AG09319 (cell line): Measurements from ENCODE around the gene SLC24A3.

Experiments used
- DNase-seq: peaks from one replicate; pipeline ENCODE4 v3.0.0-alpha.2; 2010; ENCODE audit warnings: low read depth; ENCODE audit errors: extremely low read depth
- TF ChIP-seq, protein P1 (sequence below): IDR thresholded peaks from 2 replicates; pipeline ENCODE4 v1.5.1; 2011; ENCODE audit warnings: low read depth, mild to moderate bottlenecking, inconsistent platforms, low read length, moderate library complexity

The SLC24A3 gene

DNA sequence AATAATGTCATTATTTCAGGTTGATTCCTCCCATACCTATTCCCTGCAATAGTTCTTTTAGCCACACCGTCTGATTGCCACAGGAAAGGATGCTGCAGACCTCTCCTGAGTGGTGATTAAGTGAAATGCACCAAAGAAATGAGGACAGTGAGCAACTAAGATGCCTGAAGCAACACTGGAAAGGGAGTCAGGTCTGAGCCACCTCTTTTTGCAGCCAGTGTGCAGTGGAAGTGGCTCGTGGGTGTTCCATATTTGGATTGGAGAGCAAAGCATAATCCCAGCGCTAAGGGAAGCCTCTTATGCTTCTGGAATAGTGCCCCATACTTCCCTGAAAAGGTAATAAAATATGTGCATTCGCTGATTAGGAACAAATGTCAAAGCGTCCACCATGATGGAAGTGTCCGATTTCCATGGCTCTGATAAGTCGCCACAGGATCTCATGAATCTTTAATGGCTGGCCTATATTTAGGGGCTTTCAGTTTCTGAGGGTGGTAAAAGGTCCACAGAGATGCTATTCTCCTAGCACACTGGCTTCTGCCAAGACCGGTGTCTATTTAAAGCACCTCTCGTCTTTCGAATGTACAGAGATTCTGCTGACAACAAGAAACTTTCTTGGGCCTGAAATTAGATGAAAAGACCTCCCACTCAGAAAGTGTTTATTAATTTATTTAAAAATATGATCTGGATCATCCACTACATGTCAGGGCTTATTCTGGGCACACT, 253.9 kb downstream of the SLC24A3 start:
- TF ChIP-seq, protein P1, sequence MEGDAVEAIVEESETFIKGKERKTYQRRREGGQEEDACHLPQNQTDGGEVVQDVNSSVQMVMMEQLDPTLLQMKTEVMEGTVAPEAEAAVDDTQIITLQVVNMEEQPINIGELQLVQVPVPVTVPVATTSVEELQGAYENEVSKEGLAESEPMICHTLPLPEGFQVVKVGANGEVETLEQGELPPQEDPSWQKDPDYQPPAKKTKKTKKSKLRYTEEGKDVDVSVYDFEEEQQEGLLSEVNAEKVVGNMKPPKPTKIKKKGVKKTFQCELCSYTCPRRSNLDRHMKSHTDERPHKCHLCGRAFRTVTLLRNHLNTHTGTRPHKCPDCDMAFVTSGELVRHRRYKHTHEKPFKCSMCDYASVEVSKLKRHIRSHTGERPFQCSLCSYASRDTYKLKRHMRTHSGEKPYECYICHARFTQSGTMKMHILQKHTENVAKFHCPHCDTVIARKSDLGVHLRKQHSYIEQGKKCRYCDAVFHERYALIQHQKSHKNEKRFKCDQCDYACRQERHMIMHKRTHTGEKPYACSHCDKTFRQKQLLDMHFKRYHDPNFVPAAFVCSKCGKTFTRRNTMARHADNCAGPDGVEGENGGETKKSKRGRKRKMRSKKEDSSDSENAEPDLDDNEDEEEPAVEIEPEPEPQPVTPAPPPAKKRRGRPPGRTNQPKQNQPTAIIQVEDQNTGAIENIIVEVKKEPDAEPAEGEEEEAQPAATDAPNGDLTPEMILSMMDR: no peak
- DNase-seq: no peak

DNA sequence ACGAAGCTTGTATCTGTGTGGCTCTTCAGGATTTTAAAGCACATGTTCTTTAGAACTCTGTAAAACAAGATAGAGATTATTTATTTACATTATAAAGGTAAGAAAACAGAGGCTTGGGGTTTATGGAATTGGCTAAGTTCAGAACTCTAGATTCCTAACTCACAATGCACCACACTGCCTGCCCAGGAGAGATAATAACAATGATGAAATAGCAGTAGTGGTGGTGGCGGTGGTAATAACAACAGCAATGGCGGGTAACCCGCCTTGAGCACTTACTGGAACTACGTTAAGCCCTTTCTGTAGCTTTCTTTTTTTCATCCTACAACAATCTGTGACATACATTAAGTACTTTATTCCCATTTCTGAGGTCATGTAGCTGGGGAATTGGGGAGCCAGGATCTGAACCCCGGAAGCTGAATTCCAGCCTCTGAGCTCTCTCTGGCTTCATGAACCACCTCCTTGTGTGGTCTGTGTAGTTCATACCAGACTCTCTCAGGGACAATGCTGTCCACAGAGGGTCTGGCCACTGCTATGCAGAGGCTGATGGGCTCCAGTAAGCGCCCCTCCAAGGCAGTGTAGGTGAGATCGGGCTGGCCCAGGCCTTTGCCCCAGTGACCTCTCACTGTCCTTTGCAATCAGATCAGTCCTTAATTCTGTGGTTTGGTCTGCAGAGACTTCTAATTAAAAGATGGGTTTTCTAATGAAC, 260.9 kb downstream of the SLC24A3 start:
- TF ChIP-seq, protein P1: no peak
- DNase-seq: no peak

DNA sequence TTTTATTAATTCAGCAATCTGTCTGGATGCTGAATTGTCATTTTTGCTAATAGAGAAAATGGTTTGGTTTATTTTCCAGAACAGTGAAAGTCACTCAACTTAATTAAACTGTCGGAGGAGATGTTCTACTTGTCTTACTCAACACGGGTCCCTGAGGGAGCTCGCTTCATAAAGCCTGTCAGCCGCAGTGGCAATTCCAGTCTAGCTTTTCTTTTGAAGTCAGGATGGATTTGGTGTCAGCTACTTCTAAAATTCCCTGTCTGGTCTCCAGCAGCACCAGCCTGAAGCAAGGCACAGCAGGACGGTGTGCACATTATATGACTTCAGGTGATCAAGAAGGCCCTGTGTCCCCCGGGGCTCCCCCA, 261.5 kb downstream of the SLC24A3 start:
- DNase-seq: no peak
- TF ChIP-seq, protein P1: no peak

DNA sequence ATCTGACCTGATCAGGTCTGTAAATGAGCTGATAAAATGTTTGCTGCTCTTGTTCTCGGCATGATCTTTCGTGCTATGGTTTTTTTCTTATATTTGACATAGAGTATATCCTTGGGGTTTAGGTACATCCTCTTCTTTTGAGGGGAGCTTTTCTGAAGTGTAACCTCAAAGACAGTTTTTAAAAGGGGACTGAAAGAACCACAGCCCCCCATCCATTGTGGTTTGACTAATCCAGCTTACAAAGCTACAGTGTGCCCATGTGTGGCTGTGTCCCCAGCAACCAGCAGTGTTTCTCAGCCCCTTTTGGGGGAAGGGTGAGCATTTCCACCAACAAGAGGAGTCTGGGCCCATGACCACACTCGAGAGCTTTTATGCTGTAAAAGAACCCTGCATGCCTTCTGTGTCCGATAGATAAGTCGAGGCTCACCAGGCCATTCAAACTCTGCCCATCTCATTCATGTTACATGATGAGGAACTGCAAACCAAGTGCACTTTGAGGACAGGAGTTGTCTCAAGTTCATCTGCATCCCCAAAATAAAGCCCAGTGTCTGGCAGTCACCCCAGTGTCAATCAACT, 266.0 kb downstream of the SLC24A3 start:
- TF ChIP-seq, protein P1: no peak
- no peak for DNase-seq

DNA sequence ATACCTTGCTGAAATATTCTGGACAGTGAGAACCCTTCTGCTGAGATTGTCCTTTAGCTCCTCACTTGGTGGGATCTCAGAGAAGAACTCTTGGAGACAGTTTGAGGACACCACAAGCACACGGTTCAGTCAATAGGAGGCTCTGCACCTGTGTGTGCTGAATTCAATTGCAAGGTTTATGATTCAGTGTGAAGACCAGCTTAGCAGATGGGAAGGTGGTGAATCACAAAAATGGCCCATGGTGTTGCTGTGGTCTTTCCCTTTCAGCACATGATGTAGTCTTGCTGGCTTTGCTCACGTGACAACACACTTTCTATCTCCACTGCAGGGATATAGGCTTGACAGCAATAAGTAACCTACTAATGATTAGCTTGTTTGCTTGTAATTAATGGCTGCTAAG, 270.3 kb downstream of the SLC24A3 start:
- TF ChIP-seq, protein P1: no peak
- DNase-seq: no peak

DNA sequence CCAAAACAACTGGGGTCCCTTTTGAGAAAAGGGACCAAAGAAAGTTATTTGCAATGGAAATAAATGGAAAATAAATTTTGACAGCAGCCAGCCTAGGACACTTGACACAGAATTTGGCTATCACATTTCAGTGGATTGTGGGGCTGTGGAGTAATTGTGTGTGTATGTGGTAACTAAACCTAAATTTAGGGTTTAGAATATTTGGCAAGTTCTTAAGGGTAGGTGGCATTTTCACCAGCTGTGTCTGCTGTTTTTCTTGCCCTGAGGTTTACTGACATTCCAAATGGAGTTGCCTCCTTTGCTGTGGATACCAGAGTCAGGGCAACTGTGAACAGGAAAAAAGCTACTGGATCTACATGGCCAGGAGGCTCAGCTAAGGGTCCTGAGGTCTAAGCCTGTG, 270.9 kb downstream of the SLC24A3 start:
- TF ChIP-seq, protein P1: no peak
- DNase-seq: no peak

DNA sequence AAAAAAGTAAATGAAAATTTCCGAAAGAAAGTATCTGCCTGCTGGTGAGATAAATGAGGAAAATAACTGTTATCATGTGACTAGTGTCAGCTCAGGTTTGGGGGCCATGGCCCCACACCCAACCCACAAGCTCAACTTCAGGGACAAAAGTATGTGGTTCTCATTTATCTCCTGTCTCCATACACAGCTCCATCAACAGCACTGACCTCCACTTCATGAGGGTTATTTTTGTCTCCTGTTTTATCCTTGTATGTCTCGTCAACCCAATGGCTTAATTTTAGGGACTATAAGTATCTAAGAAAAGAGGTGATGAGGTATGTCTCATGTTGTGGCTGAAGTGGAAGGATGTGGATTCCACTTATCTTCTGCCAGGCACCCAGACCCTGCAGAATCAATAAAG, 274.0 kb downstream of the SLC24A3 start:
- DNase-seq: no peak
- TF ChIP-seq, protein P1: no peak
